HL-60 (cell line): ENCODE measurements around the gene KRT71.

Source experiments
- REST ChIP-seq: IDR thresholded peaks from 2 replicates; pipeline ENCODE4 v1.6.1; 2012; ENCODE audit warnings: low read depth; ENCODE audit not compliant: insufficient replicate concordance
- TF ChIP-seq, protein P1 (sequence below): IDR thresholded peaks from one replicate; pipeline ENCODE4 v1.5.1; 2011; ENCODE audit warnings: low read length, control low read depth, inconsistent platforms; ENCODE audit not compliant: insufficient read depth

- TF ChIP-seq, protein P1, sequence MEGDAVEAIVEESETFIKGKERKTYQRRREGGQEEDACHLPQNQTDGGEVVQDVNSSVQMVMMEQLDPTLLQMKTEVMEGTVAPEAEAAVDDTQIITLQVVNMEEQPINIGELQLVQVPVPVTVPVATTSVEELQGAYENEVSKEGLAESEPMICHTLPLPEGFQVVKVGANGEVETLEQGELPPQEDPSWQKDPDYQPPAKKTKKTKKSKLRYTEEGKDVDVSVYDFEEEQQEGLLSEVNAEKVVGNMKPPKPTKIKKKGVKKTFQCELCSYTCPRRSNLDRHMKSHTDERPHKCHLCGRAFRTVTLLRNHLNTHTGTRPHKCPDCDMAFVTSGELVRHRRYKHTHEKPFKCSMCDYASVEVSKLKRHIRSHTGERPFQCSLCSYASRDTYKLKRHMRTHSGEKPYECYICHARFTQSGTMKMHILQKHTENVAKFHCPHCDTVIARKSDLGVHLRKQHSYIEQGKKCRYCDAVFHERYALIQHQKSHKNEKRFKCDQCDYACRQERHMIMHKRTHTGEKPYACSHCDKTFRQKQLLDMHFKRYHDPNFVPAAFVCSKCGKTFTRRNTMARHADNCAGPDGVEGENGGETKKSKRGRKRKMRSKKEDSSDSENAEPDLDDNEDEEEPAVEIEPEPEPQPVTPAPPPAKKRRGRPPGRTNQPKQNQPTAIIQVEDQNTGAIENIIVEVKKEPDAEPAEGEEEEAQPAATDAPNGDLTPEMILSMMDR: no peak
- no peak for TF ChIP-seq REST
Measured at GRCh38 chr12:52498946-52499345, 54.0 kb downstream of the KRT71 start.
